ENCODE measurements around the gene SMARCB1.

GRCh38 chr22:23818541-23818940 lies 31.8 kb downstream of the SMARCB1 start:
- TF ChIP-seq CTCF (IDR thresholded peaks at IDR 0.05; ENCODE audit: insufficient read depth, low read length, poor library complexity, severe bottlenecking) (no peak), EZH2phosphoT487 (conservative IDR thresholded peaks at IDR 0.05; ENCODE audit: low read length) (no peak)

Measured in SU-DHL-6 (cell line).